HS-27A (cell line): ENCODE measurements around the gene ZNF532.
A peak's percentile ranks its signal among the peaks of the same experiment; 100 is the strongest.

Source experiments
- DNase-seq: peaks from one replicate; pipeline ENCODE4 v3.0.0-alpha.2; 2012; ENCODE audit warnings: low read depth, missing footprints

ZNF532 gene

GRCh38 chr18:58979615-58980014, 114.9 kb downstream of the ZNF532 start:
- DNase-seq, result no peak

GRCh38 chr18:58980991-58981390, 116.3 kb downstream of the ZNF532 start:
- no peak for DNase-seq

GRCh38 chr18:58983260-58984155, 118.8 kb downstream of the ZNF532 start:
- no peak for DNase-seq

- DNase-seq, result no peak
Measured at GRCh38 chr18:58988600-58988999, 123.9 kb downstream of the ZNF532 start.

GRCh38 chr18:58989184-58989759, 124.6 kb downstream of the ZNF532 start:
- DNase-seq, result no peak

GRCh38 chr18:58990720-58991119, 126.0 kb downstream of the ZNF532 start:
- DNase-seq, result no peak

- no peak for DNase-seq
Measured at GRCh38 chr18:58991167-58991798, 126.6 kb downstream of the ZNF532 start.

- DNase-seq, result no peak
Measured at GRCh38 chr18:58992301-58993231, 127.9 kb downstream of the ZNF532 start.

- DNase-seq, result peak; percentile 79
Measured at GRCh38 chr18:58993260-58993659, 128.6 kb downstream of the ZNF532 start.

GRCh38 chr18:58995663-58996062, 131.0 kb downstream of the ZNF532 start:
- no peak for DNase-seq

GRCh38 chr18:58996131-58996641, 131.5 kb downstream of the ZNF532 start:
- DNase-seq, result peak; percentile 63

- DNase-seq, result no peak
Measured at GRCh38 chr18:58996696-58997095, 132.0 kb downstream of the ZNF532 start.

GRCh38 chr18:58997811-58998337, 133.2 kb downstream of the ZNF532 start:
- DNase-seq, result peak; percentile 63

GRCh38 chr18:58998401-58999203, 133.9 kb downstream of the ZNF532 start:
- DNase-seq, result peak; percentile 53

- no peak for DNase-seq
Measured at GRCh38 chr18:59001166-59001565, 136.5 kb downstream of the ZNF532 start.

- no peak for DNase-seq
Measured at GRCh38 chr18:59001721-59002120, 137.0 kb downstream of the ZNF532 start.

- DNase-seq, result no peak
Measured at GRCh38 chr18:59002974-59003594, 138.4 kb downstream of the ZNF532 start.

- DNase-seq, result no peak
Measured at GRCh38 chr18:59005262-59005661, 140.6 kb downstream of the ZNF532 start.

- no peak for DNase-seq
Measured at GRCh38 chr18:59006461-59007067, 141.9 kb downstream of the ZNF532 start.
